Measurements from ENCODE around the gene WSB1. TPM values are rescaled to one million over a fixed set of nuclear protein-coding genes. Genes with fewer than 3 reads are reported as not detected.

Gene WSB1
- total and polyA plus RNA-seq, 9 of the 15 experiments (the other 6 are each of a cell fraction or from before 2014, with no cell fraction given): 22.8 to 229 (median 81.1) TPM

DNA sequence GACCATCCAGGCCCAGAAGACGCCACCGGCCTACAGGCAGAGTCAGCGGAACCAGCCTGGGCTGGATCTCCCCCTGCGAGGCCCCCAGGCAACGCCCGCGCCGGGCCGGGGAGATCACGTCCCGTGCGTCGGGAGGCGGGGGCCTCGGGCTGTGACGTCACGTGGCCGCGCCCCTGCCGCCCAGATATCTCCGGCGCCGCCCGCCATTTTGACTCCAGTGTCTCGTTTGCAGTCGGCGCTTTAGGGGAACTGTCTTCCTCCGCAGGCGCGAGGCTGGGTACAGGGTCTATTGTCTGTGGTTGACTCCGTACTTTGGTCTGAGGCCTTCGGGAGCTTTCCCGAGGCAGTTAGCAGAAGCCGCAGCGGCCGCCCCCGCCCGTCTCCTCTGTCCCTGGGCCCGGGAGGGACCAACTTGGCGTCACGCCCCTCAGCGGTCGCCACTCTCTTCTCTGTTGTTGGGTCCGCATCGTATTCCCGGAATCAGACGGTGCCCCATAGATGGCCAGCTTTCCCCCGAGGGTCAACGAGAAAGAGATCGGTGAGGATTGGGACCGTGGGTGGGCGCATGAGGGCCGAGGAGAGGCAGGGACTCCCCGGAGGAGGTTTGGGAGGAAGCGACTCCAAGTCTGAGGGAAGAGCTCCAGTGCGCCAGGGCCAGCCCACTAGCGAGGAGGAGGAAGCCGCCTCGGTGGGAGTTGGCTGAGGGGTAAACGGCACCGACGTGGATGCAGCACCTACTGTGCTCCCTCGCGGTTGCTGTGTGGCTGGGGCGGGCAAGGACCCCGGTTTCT lies at the start of gene WSB1 (continued):
- TF ChIP-seq, protein P1, sequence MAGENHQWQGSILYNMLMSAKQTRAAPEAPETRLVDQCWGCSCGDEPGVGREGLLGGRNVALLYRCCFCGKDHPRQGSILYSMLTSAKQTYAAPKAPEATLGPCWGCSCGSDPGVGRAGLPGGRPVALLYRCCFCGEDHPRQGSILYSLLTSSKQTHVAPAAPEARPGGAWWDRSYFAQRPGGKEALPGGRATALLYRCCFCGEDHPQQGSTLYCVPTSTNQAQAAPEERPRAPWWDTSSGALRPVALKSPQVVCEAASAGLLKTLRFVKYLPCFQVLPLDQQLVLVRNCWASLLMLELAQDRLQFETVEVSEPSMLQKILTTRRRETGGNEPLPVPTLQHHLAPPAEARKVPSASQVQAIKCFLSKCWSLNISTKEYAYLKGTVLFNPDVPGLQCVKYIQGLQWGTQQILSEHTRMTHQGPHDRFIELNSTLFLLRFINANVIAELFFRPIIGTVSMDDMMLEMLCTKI (IDR thresholded peaks at IDR 0.05; ENCODE audit: partially characterized antibody): no peak
- TF ChIP-seq, protein P2, sequence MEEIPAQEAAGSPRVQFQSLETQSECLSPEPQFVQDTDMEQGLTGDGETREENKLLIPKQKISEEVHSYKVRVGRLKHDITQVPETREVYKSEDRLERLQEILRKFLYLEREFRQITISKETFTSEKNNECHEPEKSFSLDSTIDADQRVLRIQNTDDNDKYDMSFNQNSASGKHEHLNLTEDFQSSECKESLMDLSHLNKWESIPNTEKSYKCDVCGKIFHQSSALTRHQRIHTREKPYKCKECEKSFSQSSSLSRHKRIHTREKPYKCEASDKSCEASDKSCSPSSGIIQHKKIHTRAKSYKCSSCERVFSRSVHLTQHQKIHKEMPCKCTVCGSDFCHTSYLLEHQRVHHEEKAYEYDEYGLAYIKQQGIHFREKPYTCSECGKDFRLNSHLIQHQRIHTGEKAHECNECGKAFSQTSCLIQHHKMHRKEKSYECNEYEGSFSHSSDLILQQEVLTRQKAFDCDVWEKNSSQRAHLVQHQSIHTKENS (CRISPR knock-in tag; IDR thresholded peaks at IDR 0.05): no peak
- TF ChIP-seq TAF9B (IDR thresholded peaks at IDR 0.05; ENCODE audit: partially characterized antibody) (peak; percentile 91), CBFB (CRISPR knock-in tag; IDR thresholded peaks at IDR 0.05) (no peak), ETV5 (CRISPR knock-in tag; IDR thresholded peaks at IDR 0.05; ENCODE audit: low read depth) (peak; percentile 54; the same call in 1 of the 2 replicates), ZNF253 (CRISPR knock-in tag; conservative IDR thresholded peaks at IDR 0.05) (no peak), FOXP1 (CRISPR knock-in tag; IDR thresholded peaks at IDR 0.05) (no peak), CCAR2 (IDR thresholded peaks at IDR 0.05; ENCODE audit: low read depth, low read length) (no peak), NONO (IDR thresholded peaks at IDR 0.05; ENCODE audit: low read depth in 2 of 2, low read length in 1 of 2) (peak; percentile 35 to 56; a peak in 3 of 4 replicates)
- TF ChIP-seq, protein P3, sequence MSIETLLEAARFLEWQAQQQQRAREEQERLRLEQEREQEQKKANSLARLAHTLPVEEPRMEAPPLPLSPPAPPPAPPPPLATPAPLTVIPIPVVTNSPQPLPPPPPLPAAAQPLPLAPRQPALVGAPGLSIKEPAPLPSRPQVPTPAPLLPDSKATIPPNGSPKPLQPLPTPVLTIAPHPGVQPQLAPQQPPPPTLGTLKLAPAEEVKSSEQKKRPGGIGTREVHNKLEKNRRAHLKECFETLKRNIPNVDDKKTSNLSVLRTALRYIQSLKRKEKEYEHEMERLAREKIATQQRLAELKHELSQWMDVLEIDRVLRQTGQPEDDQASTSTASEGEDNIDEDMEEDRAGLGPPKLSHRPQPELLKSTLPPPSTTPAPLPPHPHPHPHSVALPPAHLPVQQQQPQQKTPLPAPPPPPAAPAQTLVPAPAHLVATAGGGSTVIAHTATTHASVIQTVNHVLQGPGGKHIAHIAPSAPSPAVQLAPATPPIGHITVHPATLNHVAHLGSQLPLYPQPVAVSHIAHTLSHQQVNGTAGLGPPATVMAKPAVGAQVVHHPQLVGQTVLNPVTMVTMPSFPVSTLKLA (conservative IDR thresholded peaks at IDR 0.05): peak; percentile 80 to 86; a peak in 3 of 4 replicates
- TF ChIP-seq, protein P4, sequence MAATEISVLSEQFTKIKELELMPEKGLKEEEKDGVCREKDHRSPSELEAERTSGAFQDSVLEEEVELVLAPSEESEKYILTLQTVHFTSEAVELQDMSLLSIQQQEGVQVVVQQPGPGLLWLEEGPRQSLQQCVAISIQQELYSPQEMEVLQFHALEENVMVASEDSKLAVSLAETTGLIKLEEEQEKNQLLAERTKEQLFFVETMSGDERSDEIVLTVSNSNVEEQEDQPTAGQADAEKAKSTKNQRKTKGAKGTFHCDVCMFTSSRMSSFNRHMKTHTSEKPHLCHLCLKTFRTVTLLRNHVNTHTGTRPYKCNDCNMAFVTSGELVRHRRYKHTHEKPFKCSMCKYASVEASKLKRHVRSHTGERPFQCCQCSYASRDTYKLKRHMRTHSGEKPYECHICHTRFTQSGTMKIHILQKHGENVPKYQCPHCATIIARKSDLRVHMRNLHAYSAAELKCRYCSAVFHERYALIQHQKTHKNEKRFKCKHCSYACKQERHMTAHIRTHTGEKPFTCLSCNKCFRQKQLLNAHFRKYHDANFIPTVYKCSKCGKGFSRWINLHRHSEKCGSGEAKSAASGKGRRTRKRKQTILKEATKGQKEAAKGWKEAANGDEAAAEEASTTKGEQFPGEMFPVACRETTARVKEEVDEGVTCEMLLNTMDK (IDR thresholded peaks at IDR 0.05; ENCODE audit: borderline replicate concordance, insufficient read depth, low read depth, low read length, poor library complexity, severe bottlenecking): no peak
- TF ChIP-seq, protein P5, sequence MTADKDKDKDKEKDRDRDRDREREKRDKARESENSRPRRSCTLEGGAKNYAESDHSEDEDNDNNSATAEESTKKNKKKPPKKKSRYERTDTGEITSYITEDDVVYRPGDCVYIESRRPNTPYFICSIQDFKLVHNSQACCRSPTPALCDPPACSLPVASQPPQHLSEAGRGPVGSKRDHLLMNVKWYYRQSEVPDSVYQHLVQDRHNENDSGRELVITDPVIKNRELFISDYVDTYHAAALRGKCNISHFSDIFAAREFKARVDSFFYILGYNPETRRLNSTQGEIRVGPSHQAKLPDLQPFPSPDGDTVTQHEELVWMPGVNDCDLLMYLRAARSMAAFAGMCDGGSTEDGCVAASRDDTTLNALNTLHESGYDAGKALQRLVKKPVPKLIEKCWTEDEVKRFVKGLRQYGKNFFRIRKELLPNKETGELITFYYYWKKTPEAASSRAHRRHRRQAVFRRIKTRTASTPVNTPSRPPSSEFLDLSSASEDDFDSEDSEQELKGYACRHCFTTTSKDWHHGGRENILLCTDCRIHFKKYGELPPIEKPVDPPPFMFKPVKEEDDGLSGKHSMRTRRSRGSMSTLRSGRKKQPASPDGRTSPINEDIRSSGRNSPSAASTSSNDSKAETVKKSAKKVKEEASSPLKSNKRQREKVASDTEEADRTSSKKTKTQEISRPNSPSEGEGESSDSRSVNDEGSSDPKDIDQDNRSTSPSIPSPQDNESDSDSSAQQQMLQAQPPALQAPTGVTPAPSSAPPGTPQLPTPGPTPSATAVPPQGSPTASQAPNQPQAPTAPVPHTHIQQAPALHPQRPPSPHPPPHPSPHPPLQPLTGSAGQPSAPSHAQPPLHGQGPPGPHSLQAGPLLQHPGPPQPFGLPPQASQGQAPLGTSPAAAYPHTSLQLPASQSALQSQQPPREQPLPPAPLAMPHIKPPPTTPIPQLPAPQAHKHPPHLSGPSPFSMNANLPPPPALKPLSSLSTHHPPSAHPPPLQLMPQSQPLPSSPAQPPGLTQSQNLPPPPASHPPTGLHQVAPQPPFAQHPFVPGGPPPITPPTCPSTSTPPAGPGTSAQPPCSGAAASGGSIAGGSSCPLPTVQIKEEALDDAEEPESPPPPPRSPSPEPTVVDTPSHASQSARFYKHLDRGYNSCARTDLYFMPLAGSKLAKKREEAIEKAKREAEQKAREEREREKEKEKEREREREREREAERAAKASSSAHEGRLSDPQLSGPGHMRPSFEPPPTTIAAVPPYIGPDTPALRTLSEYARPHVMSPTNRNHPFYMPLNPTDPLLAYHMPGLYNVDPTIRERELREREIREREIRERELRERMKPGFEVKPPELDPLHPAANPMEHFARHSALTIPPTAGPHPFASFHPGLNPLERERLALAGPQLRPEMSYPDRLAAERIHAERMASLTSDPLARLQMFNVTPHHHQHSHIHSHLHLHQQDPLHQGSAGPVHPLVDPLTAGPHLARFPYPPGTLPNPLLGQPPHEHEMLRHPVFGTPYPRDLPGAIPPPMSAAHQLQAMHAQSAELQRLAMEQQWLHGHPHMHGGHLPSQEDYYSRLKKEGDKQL (CRISPR knock-in tag; IDR thresholded peaks at IDR 0.05; ENCODE audit: borderline replicate concordance): no peak
